Osteocyte (in vitro differentiated cells): Measurements from ENCODE around the gene EPHB1. TPM values are rescaled to one million over a fixed set of nuclear protein-coding genes. Genes with fewer than 3 reads are reported as not detected.

Source experiments
- DNase-seq: peaks from one replicate; pipeline ENCODE4 v3.0.0; 2021; ENCODE audit warnings: mixed read lengths; ENCODE audit not compliant: unreplicated experiment; ENCODE audit errors: extremely low spot score
- H3K27ac Mint-ChIP-seq: one replicate; pipeline ENCODE4 v1.8.0; 2021; ENCODE audit warnings: mild to moderate bottlenecking, mixed read lengths; ENCODE audit not compliant: unreplicated experiment
- H3K27me3 Mint-ChIP-seq: one replicate; pipeline ENCODE4 v1.8.0; 2021; ENCODE audit warnings: mixed read lengths; ENCODE audit not compliant: unreplicated experiment
- H3K36me3 Mint-ChIP-seq: one replicate; pipeline ENCODE4 v1.8.0; 2021; ENCODE audit warnings: mixed read lengths; ENCODE audit not compliant: unreplicated experiment
- H3K4me1 Mint-ChIP-seq: one replicate; pipeline ENCODE4 v1.8.0; 2021; ENCODE audit warnings: mixed read lengths; ENCODE audit not compliant: unreplicated experiment
- H3K4me3 Mint-ChIP-seq: one replicate; pipeline ENCODE4 v1.8.0; 2021; ENCODE audit warnings: mild to moderate bottlenecking, moderate library complexity, mixed read lengths; ENCODE audit not compliant: unreplicated experiment
- H3K9me3 Mint-ChIP-seq: one replicate; pipeline ENCODE4 v1.8.0; 2021; ENCODE audit warnings: mixed read lengths; ENCODE audit not compliant: unreplicated experiment
- total RNA-seq: library from RNA; stranded (reverse); gene quantifications from 2 replicates; pipeline ENCODE4 v1.2.1, GENCODE V29; 2021
- TF ChIP-seq, protein P1 (sequence below): fragments of 200-600 bp; sonication (generic); IDR thresholded peaks from 2 replicates; pipeline ENCODE4 v1.5.0; 2021; ENCODE audit warnings: antibody characterized with exemption, mild to moderate bottlenecking, moderate library complexity

The EPHB1 gene
- total RNA-seq, 1 donor from 2014 or later: 0.75 TPM

DNA sequence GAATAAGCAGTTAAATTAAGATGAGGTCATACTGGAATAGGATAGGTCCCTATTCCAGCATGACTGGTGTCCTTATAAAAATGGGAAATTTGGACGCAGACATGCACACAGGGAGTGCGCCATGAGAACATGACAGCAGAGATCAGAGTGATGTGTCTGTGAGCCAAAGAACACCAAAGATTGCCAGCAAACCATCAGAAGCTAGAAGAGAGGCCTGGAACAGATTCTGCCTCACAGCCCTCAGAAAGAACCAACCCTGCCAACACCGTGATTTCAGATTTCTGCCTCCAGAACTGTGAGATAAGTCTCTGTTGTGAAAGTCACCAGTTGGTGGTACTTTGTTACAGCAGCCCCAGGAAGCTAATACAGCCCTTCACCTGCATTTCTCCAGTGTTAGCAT, 34.7 kb downstream of the EPHB1 start:
- DNase-seq: no peak

GRCh38 chr3:134832585-134832984, 37.5 kb downstream of the EPHB1 start:
- H3K9me3 Mint-ChIP-seq: no peaks in the 10 kb centered on the region
- TF ChIP-seq, protein P1, sequence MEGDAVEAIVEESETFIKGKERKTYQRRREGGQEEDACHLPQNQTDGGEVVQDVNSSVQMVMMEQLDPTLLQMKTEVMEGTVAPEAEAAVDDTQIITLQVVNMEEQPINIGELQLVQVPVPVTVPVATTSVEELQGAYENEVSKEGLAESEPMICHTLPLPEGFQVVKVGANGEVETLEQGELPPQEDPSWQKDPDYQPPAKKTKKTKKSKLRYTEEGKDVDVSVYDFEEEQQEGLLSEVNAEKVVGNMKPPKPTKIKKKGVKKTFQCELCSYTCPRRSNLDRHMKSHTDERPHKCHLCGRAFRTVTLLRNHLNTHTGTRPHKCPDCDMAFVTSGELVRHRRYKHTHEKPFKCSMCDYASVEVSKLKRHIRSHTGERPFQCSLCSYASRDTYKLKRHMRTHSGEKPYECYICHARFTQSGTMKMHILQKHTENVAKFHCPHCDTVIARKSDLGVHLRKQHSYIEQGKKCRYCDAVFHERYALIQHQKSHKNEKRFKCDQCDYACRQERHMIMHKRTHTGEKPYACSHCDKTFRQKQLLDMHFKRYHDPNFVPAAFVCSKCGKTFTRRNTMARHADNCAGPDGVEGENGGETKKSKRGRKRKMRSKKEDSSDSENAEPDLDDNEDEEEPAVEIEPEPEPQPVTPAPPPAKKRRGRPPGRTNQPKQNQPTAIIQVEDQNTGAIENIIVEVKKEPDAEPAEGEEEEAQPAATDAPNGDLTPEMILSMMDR: no peak
- no peak for DNase-seq
- no peaks in the 10 kb centered on the region for H3K27me3 Mint-ChIP-seq
- H3K4me1 Mint-ChIP-seq: no peaks in the 10 kb centered on the region
- H3K4me3 Mint-ChIP-seq: no peak overlapping the region
- no peaks in the 10 kb centered on the region for H3K36me3 Mint-ChIP-seq
- no peak overlapping the region for H3K27ac Mint-ChIP-seq

More for the DNA sequence above, 34.7 kb downstream of the EPHB1 start:
- TF ChIP-seq, protein P1: no peak
- H3K27me3 Mint-ChIP-seq: no peaks in the 10 kb centered on the region
- no peak overlapping the region for H3K4me3 Mint-ChIP-seq
- no peak overlapping the region for H3K27ac Mint-ChIP-seq
- H3K9me3 Mint-ChIP-seq: no peaks in the 10 kb centered on the region
- H3K4me1 Mint-ChIP-seq: no peaks in the 10 kb centered on the region
- H3K36me3 Mint-ChIP-seq: no peaks in the 10 kb centered on the region

DNA sequence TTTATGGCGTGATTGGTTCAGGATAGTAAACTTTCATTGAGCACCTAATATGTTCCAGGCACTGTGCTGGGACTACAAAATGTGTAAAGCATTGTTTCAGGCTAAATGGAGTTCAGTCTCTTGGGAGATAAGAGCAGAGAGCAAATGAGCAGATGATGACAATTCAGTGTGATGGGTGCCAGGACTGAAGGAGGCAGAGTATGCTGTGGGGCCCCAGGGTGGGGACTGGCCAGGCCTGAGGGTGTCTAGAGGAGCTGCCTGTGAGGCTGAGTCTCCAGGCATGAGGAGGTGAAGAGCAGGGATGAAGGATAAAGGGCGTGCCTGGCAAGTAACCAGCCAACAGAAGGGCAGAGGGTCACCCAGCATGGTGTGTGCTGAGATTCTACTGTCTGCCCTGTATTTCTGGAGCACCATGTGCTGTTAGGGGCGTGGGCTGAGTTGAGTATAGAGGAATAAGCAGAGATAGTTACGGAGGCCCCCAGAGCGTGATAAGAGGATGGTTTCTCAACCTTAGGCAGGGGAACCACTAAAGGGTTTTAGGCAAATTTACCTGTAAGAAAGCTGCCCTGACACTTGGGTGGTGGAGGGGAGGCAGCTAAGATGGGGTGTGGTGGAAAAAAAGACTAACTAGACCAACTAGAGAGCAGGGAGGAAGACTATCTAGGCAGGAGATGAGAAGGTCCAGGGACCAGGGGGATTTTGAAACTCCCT, 38.5 kb downstream of the EPHB1 start:
- Mint-ChIP-seq H3K27me3 (no peaks in the 10 kb centered on the region), H3K4me1 (no peaks in the 10 kb centered on the region), H3K4me3 (no peak overlapping the region), H3K27ac (no peak overlapping the region), H3K36me3 (no peaks in the 10 kb centered on the region), H3K9me3 (no peaks in the 10 kb centered on the region)
- DNase-seq: no peak
- TF ChIP-seq, protein P1: no peak

- no peak for DNase-seq
- Mint-ChIP-seq H3K36me3 (no peaks in the 10 kb centered on the region), H3K27me3 (no peaks in the 10 kb centered on the region), H3K9me3 (no peaks in the 10 kb centered on the region), H3K27ac (no peak overlapping the region), H3K4me3 (no peak overlapping the region), H3K4me1 (no peaks in the 10 kb centered on the region)
- TF ChIP-seq, protein P1: no peak
Measured at GRCh38 chr3:134836921-134837320, 41.9 kb downstream of the EPHB1 start.

DNA sequence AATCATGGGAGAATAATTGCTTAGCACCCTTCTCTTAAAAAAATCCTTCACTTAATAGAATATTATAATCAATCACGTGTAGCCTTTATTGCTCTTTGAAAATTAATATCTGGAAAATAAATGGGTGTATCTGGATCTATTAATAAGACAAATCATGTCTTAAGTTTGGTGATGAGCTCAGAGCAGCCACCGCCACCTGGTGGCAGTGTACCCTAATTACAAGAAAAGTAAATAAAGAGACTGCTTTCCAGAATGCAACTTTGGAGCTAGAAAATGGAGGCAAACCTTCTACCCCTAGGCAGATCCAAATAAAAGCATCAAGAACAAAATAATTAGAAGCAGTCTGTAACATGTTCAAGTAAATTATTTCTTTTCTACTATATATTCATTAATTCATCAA, 43.5 kb downstream of the EPHB1 start:
- no peaks in the 10 kb centered on the region for H3K27me3 Mint-ChIP-seq
- TF ChIP-seq, protein P1: peak; percentile 22
- H3K4me3 Mint-ChIP-seq: no peak overlapping the region
- H3K9me3 Mint-ChIP-seq: peaks cover 6% of the 10 kb centered on the region
- H3K36me3 Mint-ChIP-seq: peaks cover 1% of the 10 kb centered on the region
- no peaks in the 10 kb centered on the region for H3K4me1 Mint-ChIP-seq
- DNase-seq: no peak
- H3K27ac Mint-ChIP-seq: no peak overlapping the region
